Activated T-helper 9 cell treated with anti-CD3 and anti-CD28 coated beads, Interleukin-2, amount 50 U/mL, for 16 hours (primary cell): ENCODE measurements around the gene MYCBP2.
A peak's percentile ranks its signal among the peaks of the same experiment; 100 is the strongest.
"Not testable (repeated sequence)": the region's sequence is repeated elsewhere in the genome, so short reads cannot be mapped to it uniquely, and the experiment has no call there.

Experiments used
- DNase-seq: peaks from one replicate; pipeline ENCODE4 v3.0.0-alpha.2; 2020; ENCODE audit warnings: low read depth

Gene MYCBP2, protein sequence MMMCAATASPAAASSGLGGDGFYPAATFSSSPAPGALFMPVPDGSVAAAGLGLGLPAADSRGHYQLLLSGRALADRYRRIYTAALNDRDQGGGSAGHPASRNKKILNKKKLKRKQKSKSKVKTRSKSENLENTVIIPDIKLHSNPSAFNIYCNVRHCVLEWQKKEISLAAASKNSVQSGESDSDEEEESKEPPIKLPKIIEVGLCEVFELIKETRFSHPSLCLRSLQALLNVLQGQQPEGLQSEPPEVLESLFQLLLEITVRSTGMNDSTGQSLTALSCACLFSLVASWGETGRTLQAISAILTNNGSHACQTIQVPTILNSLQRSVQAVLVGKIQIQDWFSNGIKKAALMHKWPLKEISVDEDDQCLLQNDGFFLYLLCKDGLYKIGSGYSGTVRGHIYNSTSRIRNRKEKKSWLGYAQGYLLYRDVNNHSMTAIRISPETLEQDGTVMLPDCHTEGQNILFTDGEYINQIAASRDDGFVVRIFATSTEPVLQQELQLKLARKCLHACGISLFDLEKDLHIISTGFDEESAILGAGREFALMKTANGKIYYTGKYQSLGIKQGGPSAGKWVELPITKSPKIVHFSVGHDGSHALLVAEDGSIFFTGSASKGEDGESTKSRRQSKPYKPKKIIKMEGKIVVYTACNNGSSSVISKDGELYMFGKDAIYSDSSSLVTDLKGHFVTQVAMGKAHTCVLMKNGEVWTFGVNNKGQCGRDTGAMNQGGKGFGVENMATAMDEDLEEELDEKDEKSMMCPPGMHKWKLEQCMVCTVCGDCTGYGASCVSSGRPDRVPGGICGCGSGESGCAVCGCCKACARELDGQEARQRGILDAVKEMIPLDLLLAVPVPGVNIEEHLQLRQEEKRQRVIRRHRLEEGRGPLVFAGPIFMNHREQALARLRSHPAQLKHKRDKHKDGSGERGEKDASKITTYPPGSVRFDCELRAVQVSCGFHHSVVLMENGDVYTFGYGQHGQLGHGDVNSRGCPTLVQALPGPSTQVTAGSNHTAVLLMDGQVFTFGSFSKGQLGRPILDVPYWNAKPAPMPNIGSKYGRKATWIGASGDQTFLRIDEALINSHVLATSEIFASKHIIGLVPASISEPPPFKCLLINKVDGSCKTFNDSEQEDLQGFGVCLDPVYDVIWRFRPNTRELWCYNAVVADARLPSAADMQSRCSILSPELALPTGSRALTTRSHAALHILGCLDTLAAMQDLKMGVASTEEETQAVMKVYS (N-terminal part only)

DNA sequence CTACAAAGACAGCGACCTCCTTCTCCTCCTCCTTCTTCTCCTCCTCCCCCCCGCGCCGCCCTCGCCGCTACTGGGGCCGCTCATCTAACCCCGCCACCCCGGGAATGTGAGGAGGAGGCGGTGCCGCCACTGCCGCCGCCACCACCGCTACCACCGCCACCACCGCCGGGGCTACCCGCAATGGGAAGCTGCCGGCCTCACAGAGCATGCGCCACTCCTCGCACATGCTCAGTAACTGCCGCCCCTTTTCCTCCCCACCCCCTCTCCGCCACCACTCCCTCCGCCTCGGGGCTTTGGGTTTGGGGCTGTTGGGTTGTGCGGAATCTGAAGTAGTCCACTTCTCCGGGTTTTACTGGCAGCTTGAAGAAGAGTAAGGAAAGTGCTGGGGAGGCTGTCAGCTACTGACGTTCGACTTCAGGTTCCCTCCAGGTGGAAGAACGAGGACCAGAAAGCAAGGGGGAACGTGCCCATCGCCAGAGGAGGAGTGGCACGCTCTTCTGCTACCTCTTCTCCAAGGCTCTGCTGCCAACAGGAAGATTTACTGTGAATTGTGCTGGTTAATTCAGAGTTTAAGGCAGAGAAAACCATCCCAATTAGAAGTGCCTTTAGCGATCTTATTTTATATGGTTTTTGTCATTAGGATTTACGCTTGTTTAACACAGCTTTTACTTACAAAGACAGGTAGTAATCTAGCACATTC is at the start of gene MYCBP2:
Gene MYCBP2 (minus strand): TSS at position 190 of the 700 bp plus-strand sequence. CDS start 319 bp downstream, outside the sequence.
- peak; percentile 96 for DNase-seq

DNA sequence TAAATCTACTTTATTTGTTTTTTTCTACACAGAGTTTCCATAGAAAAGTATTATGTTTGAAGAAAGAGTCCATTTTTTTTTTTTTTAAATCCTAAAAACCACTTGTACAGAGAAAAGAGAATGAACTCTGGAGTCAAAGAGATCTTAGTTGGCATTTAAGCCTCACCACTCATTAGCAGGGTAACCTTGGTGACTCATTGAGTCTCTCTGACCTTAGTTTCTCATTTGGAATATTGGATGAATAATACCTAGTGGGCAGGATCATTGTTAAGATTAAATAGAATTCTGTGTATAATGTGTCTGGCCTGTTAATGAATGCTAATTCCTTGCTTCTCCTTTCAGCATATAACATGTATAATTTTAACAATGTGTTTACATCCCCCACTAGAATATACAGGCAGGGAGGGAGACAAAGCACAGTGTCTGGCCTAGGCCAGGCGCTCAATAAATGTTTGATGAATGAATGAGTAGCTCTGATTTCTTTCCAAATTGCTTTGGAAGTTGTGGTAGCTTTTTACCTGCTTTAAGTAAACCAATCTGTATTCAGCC is 48.7 kb upstream of the MYCBP2 start:
- no peak for DNase-seq

- DNase-seq: no peak
Observed at GRCh38 chr13:77374786-77375185, 47.9 kb upstream of the MYCBP2 start.

- no peak for DNase-seq
Observed at GRCh38 chr13:77374339-77374738, 47.4 kb upstream of the MYCBP2 start.

GRCh38 chr13:77373502-77373901 is 46.6 kb upstream of the MYCBP2 start:
- no peak for DNase-seq

GRCh38 chr13:77372275-77372674 is 45.4 kb upstream of the MYCBP2 start:
- no peak for DNase-seq

GRCh38 chr13:77370888-77371287 is 44.0 kb upstream of the MYCBP2 start:
- no peak for DNase-seq

GRCh38 chr13:77362166-77362565 is 35.3 kb upstream of the MYCBP2 start:
- DNase-seq: no peak

GRCh38 chr13:77360032-77360685 is 33.3 kb upstream of the MYCBP2 start:
- DNase-seq: no peak

GRCh38 chr13:77359171-77359570 is 32.3 kb upstream of the MYCBP2 start:
- DNase-seq: no peak

- no peak for DNase-seq
Observed at GRCh38 chr13:77358001-77358400, 31.1 kb upstream of the MYCBP2 start.

DNA sequence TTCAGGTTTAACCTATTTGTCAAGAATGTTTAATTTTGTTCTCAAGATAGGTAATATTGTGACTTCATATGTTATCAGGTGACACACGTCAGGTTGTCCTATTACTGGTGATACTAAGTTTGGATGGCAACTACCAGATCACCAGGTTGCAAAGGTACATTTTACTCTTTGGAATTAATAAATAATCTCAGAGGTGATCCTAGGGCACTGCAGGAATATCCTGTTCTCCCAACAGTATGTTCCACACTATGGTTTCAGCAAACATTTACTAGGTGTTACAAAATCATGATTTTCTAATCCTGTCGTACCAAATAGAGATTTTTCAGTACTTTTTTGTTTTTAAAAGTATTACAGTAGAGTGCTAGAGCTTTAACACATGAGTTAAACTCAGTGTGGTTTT is 29.3 kb upstream of the MYCBP2 start:
- DNase-seq: no peak

- no peak for DNase-seq
Observed at GRCh38 chr13:77353995-77354394, 27.1 kb upstream of the MYCBP2 start.

DNA sequence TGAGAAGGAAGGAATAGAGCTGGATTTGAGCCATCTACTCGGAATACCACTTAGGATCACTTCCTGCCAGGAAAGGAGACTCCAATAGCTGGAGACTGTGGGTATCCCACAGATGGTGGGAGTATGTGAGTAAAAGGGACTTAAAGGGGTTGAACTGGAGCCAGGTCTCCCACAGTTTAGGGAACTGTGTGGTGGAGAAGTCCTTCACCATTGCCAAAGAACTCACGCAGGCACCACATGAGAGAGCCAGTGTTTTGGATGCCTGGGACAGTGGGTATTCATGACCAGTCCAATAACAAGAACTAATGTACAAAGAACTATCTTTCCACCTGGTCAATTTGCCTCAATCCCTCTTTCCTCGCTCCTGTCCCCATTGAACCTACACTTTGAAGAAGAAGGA is 24.4 kb upstream of the MYCBP2 start:
- no peak for DNase-seq

- DNase-seq: no peak
Observed at GRCh38 chr13:77350811-77351210, 23.9 kb upstream of the MYCBP2 start.

- DNase-seq: no peak
Observed at GRCh38 chr13:77349365-77349764, 22.5 kb upstream of the MYCBP2 start.

DNA sequence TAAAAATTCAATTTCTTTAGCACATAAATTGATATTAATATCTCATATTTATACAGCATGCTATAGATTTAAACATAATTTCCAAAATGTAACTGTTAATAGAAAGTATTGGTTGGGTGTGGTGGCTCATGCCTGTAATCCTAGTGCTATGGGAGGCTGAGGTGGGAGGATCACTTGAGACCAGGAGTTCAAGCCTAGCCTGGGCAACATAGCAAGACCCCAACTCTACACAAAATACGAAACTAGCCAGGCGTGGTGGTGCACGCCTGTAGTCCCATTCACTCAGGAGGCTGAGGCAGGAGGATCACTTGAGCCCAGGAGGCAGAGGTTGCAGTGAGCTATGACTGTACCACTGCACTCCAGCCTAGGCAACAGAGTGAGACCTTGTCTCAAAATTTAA is 20.5 kb upstream of the MYCBP2 start:
- DNase-seq: not testable (repeated sequence)

DNA sequence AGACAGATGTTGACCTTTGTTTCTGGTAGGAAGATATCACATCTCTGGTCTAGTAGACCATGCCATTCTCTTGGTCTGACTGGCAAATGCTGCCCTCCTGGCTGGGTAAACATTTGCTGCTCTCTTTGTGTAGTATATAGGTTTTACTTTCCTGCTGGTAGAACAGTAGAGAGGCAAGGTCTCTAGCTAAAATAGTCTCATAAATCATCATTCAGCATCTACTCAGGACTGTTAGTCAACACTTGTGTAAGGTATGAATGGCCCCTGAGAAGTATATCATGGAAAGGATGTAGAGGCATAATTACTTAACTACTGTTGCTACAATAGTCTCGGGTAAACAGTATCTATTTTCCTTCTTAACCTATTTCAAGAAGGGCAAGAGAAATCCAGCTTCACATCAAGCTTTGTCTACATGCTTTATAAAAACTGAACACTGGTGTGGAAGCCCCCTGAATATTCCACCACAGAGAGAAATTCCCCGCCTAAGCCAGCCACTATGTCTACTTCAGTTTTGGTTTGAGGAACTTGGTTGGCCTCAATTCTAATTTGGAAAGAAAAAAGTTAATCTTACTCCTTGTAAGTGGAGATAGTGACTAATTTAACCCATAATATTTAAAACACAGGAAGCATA is 18.4 kb upstream of the MYCBP2 start:
- peak; percentile 24 for DNase-seq

DNA sequence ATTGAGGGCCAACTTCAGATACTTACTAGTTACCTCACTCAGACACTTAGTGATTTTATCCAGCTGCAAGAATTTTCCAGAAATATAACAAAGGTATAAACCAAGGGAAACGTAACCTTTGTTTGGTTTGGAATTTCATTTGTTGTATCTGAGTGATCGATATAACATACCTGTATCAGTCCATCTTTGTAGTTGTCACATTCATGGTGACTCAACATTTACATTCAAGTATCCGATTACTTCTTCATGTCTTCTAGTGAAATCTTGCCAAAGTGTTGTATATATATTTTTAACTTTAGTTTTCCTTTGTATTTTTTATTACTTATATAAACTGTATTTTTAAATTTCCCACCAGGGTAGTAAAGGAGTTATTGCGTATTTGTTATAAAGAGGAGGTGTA is 16.9 kb upstream of the MYCBP2 start:
- DNase-seq: no peak

DNA sequence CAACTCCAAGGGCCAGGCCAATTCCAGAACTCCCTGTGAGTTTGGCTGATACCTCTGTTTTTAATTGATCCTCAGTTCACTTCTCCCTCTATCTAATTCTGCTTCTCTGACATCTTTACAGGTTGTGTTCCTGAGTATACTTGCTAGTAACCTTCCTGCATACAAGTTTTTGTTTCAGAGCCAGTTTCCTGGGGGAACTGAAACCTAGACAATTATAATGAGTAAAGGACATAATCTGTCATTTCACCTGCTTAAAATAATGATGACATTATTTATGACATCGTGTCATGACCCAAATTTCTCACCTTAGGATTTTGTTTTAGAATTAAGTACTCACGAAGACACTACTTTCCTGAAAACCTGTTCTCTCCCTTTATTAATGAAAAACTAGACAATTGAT is 12.5 kb upstream of the MYCBP2 start:
- no peak for DNase-seq
